Tibial nerve (tissue), 4 donors: ENCODE results near the gene KRTDAP.

Experiments
- EP300 ChIP-seq, 2 donors: sonication (generic); formaldehyde crosslinking; IDR thresholded peaks; one replicate each; pipeline ENCODE4 v1.6.1; 2017; ENCODE audit warnings: antibody characterized with exemption in 2 of 2, mild to moderate bottlenecking in 1 of 2
- TF ChIP-seq, protein P1 (sequence below), 5 experiments: fragments of 200-600 bp in 3 of 5; fragments of 450-650 bp in 2 of 5; sonication (generic) in 3 of 5; IDR thresholded peaks; one replicate each; pipeline ENCODE4 v1.5.1; 2016 to 2019; ENCODE audit warnings: antibody characterized with exemption in 5 of 5, mild to moderate bottlenecking in 3 of 5, moderate library complexity in 2 of 5

DNA sequence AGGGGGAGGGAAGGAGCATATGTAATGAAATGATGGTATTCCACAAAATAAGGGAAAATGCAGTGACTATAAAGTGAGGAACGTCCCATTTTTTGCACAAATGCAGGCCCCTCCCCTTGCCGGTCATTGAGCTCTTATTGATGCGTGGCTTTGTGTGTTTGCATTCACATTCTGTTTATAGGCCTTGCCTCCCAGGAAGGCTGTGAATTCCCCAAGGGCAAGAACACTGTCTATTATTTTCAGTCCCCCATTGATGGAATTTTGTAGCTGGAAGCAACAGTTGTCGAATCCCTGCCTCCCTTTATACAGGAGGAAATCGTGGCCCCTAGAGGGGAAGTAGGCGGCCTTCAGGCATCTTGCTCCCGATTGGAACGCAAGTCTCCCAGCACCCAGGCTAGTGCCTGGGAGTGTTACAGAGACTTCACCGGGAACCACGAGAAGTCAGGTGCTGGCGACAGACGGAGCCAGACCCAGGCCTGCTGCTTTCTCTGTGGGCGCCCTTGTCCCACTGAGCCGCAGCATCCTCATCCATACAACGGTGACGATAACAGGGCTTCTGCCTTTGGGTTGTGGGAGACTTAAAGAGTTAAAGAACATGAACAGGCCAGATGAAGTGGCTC lies 31.0 kb upstream of the KRTDAP start:
- TF ChIP-seq, protein P1, sequence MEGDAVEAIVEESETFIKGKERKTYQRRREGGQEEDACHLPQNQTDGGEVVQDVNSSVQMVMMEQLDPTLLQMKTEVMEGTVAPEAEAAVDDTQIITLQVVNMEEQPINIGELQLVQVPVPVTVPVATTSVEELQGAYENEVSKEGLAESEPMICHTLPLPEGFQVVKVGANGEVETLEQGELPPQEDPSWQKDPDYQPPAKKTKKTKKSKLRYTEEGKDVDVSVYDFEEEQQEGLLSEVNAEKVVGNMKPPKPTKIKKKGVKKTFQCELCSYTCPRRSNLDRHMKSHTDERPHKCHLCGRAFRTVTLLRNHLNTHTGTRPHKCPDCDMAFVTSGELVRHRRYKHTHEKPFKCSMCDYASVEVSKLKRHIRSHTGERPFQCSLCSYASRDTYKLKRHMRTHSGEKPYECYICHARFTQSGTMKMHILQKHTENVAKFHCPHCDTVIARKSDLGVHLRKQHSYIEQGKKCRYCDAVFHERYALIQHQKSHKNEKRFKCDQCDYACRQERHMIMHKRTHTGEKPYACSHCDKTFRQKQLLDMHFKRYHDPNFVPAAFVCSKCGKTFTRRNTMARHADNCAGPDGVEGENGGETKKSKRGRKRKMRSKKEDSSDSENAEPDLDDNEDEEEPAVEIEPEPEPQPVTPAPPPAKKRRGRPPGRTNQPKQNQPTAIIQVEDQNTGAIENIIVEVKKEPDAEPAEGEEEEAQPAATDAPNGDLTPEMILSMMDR (IDR thresholded peaks at IDR 0.05): no peak
- no peak for TF ChIP-seq EP300 (IDR thresholded peaks at IDR 0.05)
